ENCODE measurements around the gene ARIH2.
A peak's percentile ranks its signal among the peaks of the same experiment; 100 is the strongest.

Gene ARIH2

DNA sequence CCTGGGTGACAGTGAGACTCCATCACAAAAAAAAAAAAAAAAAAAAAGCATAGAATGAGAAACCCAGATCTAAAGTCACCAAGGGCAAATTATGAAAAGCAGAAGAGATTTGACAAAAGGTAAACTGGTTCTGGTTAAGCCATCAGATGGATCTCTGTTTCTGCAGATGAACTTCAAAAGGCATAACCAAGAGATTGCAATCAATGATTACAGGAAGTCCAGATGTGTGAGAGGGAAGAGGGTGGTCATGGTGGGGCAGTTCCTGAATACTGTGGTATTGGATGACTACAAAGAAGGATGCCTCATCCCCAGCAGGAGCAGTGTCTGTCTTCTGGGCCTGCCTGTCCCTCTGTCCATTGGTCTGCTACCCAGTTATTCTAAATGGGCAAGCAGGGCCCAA lies 75.2 kb downstream of the ARIH2 start:
- no peak overlapping the region for H3K4me3 ChIP-seq
- no peak overlapping the region for H3K27ac ChIP-seq

DNA sequence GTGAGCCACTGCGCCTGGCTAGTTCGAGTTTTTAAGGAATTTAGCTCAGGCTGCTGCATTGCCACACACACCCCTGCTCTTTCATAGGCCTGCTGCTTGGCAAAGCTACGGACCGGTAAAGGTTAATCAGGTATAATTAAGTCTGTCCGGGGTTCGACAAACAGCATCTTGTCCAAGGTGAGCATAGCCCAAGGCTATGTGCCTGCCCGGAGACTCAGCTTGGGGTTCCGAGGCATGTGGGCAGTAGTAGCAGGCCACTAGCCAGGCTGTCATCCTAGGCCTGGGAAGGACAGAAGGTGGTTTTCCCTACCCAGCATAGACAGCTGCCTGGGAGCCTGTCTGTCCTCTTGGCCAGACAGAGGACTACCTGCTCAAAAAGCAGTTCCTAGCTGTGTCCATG lies 78.0 kb downstream of the ARIH2 start:
- H3K4me3 ChIP-seq = no peak overlapping the region
- no peak overlapping the region for H3K27ac ChIP-seq

DNA sequence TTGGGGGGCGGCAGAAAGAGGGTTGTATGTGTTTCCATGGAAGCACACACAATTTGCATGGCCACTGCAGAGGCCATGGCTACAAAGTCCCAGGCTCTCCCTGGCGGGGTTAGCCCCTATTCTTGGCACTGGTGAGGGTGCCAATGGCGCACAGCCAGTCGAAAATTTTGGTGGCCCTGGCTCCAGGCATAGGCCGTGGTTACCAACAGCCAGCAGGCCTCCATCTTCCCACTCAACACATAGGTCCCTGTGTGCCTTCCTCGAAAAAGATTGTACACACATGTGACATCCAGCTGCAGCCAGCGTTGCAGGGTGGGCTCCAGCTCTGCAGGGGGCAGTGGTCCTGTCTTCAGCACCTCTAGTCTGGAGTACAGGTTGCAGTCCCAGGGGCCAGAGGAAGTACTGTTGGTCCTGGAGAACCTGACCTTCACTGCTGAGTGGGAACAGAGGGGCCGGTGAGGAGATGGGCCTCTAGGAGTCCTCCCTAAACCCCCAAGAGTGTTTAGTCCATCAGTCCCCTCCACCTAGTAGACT lies 78.5 kb downstream of the ARIH2 start:
- H3K27ac ChIP-seq = no peak overlapping the region
- H3K4me3 ChIP-seq = no peak overlapping the region

DNA sequence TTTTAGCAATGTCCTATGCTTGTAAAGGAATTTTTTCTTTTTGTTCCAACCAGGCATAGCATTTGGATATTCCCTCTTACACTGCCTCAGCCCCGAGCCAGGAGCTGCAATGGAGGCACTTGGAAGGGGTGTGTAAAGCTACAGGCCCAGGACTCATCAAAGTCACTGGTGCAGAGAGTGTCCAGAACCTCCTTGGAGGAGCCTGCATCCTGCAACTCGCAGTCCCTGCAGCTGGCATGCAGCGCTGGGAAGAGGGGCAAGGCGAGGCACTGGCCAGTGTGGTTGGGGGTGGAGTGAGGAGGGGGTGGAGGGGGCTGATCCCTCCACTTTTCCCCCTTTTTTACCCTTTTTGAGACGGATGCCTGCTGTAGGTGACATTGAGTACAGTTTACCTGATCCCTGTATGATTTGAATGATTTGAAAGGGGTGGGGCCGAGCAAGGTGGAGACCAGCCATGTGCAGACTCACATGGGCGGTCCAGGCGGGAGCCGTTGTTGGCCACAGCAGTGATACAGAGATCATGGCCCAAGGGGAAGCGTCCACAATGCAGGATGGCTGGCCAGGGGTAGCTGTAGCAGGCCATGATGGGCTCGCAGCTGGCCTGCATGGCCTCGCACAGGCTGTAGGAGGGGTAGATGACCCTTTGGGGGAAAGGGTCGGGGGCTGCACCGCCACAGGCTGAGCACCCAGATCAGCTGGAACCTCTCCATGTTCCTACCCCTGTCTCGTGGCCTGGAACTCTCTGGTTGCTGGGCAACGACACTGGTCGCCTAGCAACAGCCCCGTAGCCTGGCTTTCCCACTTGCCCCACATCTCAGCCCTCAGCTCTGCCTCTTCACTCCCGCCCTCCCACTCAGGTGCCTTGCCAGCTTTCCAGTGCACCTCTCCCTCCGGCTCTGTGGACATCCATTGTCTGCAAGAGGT lies 79.3 kb downstream of the ARIH2 start:
- H3K27ac ChIP-seq = no peak overlapping the region

DNA sequence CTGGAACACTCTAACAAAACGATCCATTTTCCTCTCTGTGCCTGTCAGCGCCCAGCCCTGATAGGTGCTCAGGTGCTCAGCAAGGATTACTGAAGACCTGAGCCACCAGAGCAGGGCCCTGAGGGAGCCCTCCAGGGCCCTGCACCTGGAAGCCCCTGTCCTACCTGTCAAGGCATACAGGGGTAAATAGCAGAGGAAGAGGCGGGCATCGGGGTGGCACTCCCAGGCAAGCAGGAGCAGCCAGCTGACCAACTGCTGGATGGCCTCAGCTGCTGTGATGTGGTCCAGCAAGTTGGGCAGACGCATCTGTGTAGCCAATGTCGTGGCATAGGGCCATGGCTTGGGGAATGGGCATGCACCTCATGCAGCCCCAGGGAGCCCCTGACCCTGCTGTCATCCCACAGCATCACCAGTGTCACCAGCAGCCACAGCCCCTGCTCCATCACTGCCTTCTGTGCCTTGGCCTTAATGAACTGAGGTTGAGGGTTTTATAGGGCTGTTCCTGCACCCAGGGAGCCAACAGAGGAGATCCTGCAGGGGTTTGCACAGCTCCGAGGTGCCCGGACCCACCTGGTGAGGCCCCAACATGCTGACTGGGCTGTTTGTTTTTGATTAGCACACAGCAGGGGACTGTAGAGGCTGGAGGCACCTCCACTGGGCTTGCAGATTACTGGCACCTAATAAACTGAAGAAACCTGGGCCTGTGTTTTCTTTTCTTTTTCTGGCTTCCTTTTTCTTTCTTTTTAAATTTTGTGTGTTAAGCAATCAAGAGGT lies 80.6 kb downstream of the ARIH2 start:
- no peak overlapping the region for H3K4me3 ChIP-seq
- no peak overlapping the region for H3K27ac ChIP-seq

More for the DNA sequence above, 79.3 kb downstream of the ARIH2 start:
- H3K4me3 ChIP-seq = no peak overlapping the region

GRCh38 chr3:49001155-49001554 lies 82.5 kb downstream of the ARIH2 start:
- Histone ChIP-seq H3K27ac (no peak overlapping the region), H3K4me3 (no peak overlapping the region)

- H3K27ac ChIP-seq = no peak overlapping the region
- no peak overlapping the region for H3K4me3 ChIP-seq
Measured at GRCh38 chr3:49004352-49005302, 86.0 kb downstream of the ARIH2 start.

- Histone ChIP-seq H3K27ac (no peak overlapping the region), H3K4me3 (no peak overlapping the region)
Measured at GRCh38 chr3:49005303-49005680, 86.7 kb downstream of the ARIH2 start.

- Histone ChIP-seq H3K27ac (peak overlapping the region in 10 of 21 experiments; percentile 81 to 96 (median 90)), H3K4me3 (peak overlapping the region in 4 of 7 experiments; percentile 39 to 74 (median 60))
Measured at GRCh38 chr3:49005998-49006397, 87.4 kb downstream of the ARIH2 start.

- Histone ChIP-seq H3K27ac (peak overlapping the region; percentile 54 to 98 (median 90)), H3K4me3 (peak overlapping the region; percentile 39 to 92 (median 65))
Measured at GRCh38 chr3:49006408-49007067, 87.9 kb downstream of the ARIH2 start.

GRCh38 chr3:49007068-49007770 lies 88.6 kb downstream of the ARIH2 start, which contains the start of gene WDR6:
TSS of gene WDR6 (plus strand) at chr3:49007391. CDS start at chr3:49007432, 41 bp downstream.
- peak within 1 kb of the TSS; percentile 54 to 98 (median 90) for H3K27ac ChIP-seq
- H3K4me3 ChIP-seq = peak within 1 kb of the TSS; percentile 39 to 92 (median 65)

- Histone ChIP-seq H3K27ac (peak overlapping the region; percentile 43 to 98 (median 90)), H3K4me3 (peak overlapping the region; percentile 39 to 92 (median 65))
Measured at GRCh38 chr3:49007771-49008528, 89.3 kb downstream of the ARIH2 start.

- Histone ChIP-seq H3K4me3 (peak overlapping the region in 2 of 7 experiments; percentile 39 to 74), H3K27ac (peak overlapping the region in 14 of 21 experiments; percentile 81 to 97 (median 92))
Measured at GRCh38 chr3:49008627-49009026, 90.0 kb downstream of the ARIH2 start.

DNA sequence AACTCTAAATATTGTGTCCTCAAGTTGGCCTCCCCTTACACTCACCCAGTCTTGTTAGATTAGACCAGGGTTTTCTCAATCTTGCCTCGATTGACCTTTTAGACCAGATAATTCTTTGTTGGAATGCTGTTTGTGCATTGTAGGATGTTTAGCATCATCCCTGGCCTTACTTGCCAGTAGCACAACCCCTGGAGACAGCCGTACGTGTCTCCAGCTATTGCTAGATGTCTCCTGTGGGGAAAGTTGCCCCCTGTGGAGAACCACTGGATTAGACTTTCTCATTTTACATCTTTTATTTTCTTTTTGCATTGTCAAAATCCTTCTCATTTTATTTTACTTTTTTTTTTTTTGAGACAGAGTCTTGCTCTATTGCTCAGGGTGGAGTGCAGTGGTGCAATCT lies 90.8 kb downstream of the ARIH2 start:
- H3K4me3 ChIP-seq = no peak overlapping the region
- H3K27ac ChIP-seq = peak overlapping the region in 1 of 21 experiments; percentile 3

DNA sequence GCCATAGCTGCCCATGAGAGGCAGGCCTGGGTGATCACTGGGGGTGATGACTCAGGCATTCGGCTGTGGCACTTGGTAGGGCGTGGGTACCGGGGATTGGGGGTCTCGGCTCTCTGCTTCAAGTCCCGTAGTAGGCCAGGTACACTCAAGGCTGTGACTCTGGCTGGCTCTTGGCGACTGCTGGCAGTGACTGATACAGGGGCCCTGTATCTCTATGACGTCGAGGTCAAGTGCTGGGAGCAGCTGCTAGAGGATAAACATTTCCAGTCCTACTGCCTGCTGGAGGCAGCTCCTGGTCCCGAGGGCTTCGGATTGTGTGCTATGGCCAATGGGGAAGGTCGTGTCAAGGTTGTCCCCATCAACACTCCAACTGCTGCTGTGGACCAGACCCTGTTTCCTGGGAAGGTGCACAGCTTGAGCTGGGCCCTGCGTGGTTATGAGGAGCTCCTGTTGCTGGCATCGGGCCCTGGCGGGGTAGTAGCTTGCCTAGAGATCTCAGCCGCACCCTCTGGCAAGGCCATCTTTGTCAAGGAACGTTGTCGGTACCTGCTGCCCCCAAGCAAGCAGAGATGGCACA lies 93.9 kb downstream of the ARIH2 start:
- H3K27ac ChIP-seq = peak overlapping the region in 1 of 21 experiments; percentile 28

DNA sequence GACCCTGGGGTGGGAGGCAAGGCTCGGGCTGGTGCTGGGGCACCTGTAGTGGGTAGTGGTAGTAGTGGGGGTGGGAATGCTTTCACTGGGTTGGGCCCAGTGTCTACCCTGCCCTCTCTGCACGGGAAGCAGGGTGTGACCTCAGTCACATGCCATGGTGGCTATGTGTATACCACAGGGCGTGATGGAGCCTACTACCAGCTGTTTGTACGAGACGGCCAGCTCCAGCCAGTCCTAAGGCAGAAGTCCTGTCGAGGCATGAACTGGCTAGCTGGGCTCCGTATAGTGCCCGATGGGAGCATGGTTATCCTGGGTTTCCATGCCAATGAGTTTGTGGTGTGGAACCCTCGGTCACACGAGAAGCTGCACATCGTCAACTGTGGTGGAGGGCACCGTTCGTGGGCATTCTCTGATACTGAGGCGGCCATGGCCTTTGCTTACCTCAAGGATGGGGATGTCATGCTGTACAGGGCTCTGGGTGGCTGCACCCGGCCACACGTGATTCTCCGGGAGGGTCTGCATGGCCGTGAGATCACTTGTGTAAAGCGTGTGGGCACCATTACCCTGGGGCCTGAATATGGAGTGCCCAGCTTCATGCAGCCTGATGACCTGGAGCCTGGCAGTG lies 94.6 kb downstream of the ARIH2 start:
- peak overlapping the region in 1 of 21 experiments; percentile 28 for H3K27ac ChIP-seq
- H3K4me3 ChIP-seq = no peak overlapping the region

More for the DNA sequence above, 93.9 kb downstream of the ARIH2 start:
- no peak overlapping the region for H3K4me3 ChIP-seq
